Neural crest cell (in vitro differentiated cells): ENCODE data around the gene ANKH. TPM values are rescaled to one million over a fixed set of nuclear protein-coding genes. Genes with fewer than 3 reads are reported as not detected.

Experiments used
- DNase-seq: peaks from one replicate; pipeline ENCODE4 v3.0.0; 2021; ENCODE audit warnings: low read depth, mixed read lengths, low spot score
- H3K27ac Mint-ChIP-seq: one replicate; pipeline ENCODE4 v1.8.0; 2021; ENCODE audit warnings: mild to moderate bottlenecking, mixed read lengths; ENCODE audit not compliant: unreplicated experiment
- H3K27me3 Mint-ChIP-seq: 2 replicates; pipeline ENCODE4 v1.8.0; 2021; ENCODE audit warnings: low read depth, mild to moderate bottlenecking, mixed read lengths
- H3K36me3 Mint-ChIP-seq: 2 replicates; pipeline ENCODE4 v1.8.0; 2021; ENCODE audit warnings: low read depth, mild to moderate bottlenecking, mixed read lengths
- H3K4me1 Mint-ChIP-seq: 2 replicates; pipeline ENCODE4 v1.8.0; 2021; ENCODE audit warnings: mixed read lengths
- H3K4me3 Mint-ChIP-seq: one replicate; pipeline ENCODE4 v1.8.0; 2021; ENCODE audit warnings: mild to moderate bottlenecking, mixed read lengths
- H3K9me3 Mint-ChIP-seq: 2 replicates; pipeline ENCODE4 v1.8.0; 2021; ENCODE audit warnings: mixed read lengths
- CTCF ChIP-seq: fragments of 200-600 bp; sonication (generic); conservative IDR thresholded peaks from 2 replicates; pipeline ENCODE4 v1.5.0; 2021; ENCODE audit warnings: antibody characterized with exemption, mild to moderate bottlenecking
- total RNA-seq: library from RNA; stranded (reverse); gene quantifications from 2 replicates; pipeline ENCODE4 v1.2.1, GENCODE V29; 2021

The ANKH gene
- total RNA-seq, 1 donor from 2014 or later, result 28.6 TPM

GRCh38 chr5:14750712-14751111 lies 120.9 kb downstream of the ANKH start:
- Mint-ChIP-seq H3K9me3 (no peaks in the 10 kb centered on the region), H3K27me3 (no peaks in the 10 kb centered on the region), H3K36me3 (peaks cover 6% of the 10 kb centered on the region), H3K4me1 (peaks cover 8% of the 10 kb centered on the region), H3K4me3 (no peak overlapping the region), H3K27ac (no peak overlapping the region)
- TF ChIP-seq CTCF, result no peak
- DNase-seq, result no peak

GRCh38 chr5:14749579-14750101 lies 121.9 kb downstream of the ANKH start:
- no peaks in the 10 kb centered on the region for H3K27me3 Mint-ChIP-seq
- DNase-seq, result no peak
- H3K4me1 Mint-ChIP-seq, result peaks cover 8% of the 10 kb centered on the region
- no peak overlapping the region for H3K27ac Mint-ChIP-seq
- no peak overlapping the region for H3K4me3 Mint-ChIP-seq
- no peaks in the 10 kb centered on the region for H3K9me3 Mint-ChIP-seq
- no peak for TF ChIP-seq CTCF
- H3K36me3 Mint-ChIP-seq, result peaks cover 6% of the 10 kb centered on the region

GRCh38 chr5:14748180-14748900 lies 123.2 kb downstream of the ANKH start:
- Mint-ChIP-seq H3K27me3 (no peaks in the 10 kb centered on the region), H3K4me3 (no peak overlapping the region), H3K4me1 (peaks cover 19% of the 10 kb centered on the region), H3K27ac (no peak overlapping the region), H3K36me3 (peaks cover 6% of the 10 kb centered on the region), H3K9me3 (no peaks in the 10 kb centered on the region)
- no peak for TF ChIP-seq CTCF
- no peak for DNase-seq

GRCh38 chr5:14745753-14746152 lies 125.8 kb downstream of the ANKH start:
- TF ChIP-seq CTCF, result no peak
- H3K27ac Mint-ChIP-seq, result peak overlapping the region; percentile 31
- H3K4me1 Mint-ChIP-seq, result peaks cover 34% of the 10 kb centered on the region
- peaks cover under 1% of the 10 kb centered on the region for H3K36me3 Mint-ChIP-seq
- DNase-seq, result no peak
- no peak overlapping the region for H3K4me3 Mint-ChIP-seq
- H3K9me3 Mint-ChIP-seq, result no peaks in the 10 kb centered on the region
- no peaks in the 10 kb centered on the region for H3K27me3 Mint-ChIP-seq

- no peaks in the 10 kb centered on the region for H3K36me3 Mint-ChIP-seq
- H3K4me3 Mint-ChIP-seq, result no peak overlapping the region
- H3K4me1 Mint-ChIP-seq, result peaks cover 40% of the 10 kb centered on the region
- TF ChIP-seq CTCF, result no peak
- no peaks in the 10 kb centered on the region for H3K9me3 Mint-ChIP-seq
- no peak for DNase-seq
- H3K27me3 Mint-ChIP-seq, result no peaks in the 10 kb centered on the region
- H3K27ac Mint-ChIP-seq, result no peak overlapping the region
Measured at GRCh38 chr5:14745188-14745563, 126.4 kb downstream of the ANKH start.
